Right hindlimb (tissue), 1 donor: Measurements from ENCODE around the gene GRAMD2A.

Experiments used
- DNase-seq: peaks from one replicate; pipeline ENCODE4 v3.0.0-alpha.2; 2018

GRAMD2A gene

GRCh38 chr15:72166716-72167417 lies 30.7 kb downstream of the GRAMD2A start:
- no peak for DNase-seq

- no peak for DNase-seq
Observed at GRCh38 chr15:72163719-72164118, 33.9 kb downstream of the GRAMD2A start.

DNA sequence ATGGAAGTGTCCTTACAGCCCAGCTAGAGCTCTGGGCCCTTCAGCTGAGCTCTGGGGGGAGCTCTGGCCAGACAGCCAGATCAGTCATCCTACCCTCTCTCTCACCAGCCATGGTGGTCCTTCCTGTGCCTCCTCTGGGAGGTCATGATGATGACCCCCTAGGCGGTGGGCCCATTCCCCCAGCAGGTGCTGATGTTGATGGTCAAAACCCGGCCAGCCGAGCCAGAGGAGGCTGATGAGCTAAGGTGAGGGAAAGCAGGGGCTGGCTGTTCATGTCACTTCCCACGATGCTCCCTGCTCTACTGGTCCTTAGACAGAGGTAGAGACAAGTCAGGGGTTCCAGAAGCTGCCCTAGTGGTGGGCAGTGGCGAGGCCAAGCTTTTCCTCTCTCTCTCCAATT lies 35.0 kb downstream of the GRAMD2A start:
- DNase-seq, result no peak

DNA sequence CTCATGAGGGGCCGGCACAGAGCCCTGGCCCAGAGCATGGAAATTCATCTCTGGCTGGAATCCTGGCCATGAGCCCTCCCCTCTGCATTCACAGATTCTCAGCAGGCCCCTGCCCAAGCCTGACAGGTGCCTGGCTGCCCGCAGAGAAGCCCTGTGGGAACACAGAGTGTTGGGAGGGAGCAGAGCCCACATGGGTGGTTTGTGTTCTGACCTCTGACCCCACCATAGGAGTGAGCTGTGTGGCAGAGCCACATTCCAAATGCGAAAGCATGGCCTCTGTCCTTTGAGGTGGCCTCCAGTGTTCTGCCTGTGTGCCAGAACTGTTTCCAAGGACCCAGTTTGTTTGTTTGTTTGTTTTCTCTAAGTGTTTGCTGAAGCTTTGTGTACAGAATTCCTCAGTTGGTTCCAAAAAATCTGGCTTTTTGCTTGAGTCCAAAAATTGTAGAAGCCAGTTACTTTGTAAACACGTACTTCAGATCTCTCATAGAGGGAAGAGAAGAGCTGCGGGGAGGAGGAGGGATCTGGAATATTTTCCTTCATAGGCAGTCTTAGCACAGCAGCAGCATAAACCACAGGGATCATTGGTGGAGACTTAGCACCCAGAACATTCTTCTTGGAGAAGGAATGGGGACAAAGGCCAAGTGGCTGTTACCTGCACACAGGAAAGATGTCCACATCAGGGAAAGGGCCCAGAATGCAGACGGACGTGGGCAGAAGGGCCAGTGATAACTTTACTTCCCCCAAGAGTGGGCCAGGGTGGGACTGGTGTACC lies 36.0 kb downstream of the GRAMD2A start:
- DNase-seq, result no peak

GRCh38 chr15:72160696-72161245 lies 36.8 kb downstream of the GRAMD2A start:
- DNase-seq, result no peak

GRCh38 chr15:72156928-72157327 lies 40.7 kb downstream of the GRAMD2A start:
- DNase-seq, result no peak

DNA sequence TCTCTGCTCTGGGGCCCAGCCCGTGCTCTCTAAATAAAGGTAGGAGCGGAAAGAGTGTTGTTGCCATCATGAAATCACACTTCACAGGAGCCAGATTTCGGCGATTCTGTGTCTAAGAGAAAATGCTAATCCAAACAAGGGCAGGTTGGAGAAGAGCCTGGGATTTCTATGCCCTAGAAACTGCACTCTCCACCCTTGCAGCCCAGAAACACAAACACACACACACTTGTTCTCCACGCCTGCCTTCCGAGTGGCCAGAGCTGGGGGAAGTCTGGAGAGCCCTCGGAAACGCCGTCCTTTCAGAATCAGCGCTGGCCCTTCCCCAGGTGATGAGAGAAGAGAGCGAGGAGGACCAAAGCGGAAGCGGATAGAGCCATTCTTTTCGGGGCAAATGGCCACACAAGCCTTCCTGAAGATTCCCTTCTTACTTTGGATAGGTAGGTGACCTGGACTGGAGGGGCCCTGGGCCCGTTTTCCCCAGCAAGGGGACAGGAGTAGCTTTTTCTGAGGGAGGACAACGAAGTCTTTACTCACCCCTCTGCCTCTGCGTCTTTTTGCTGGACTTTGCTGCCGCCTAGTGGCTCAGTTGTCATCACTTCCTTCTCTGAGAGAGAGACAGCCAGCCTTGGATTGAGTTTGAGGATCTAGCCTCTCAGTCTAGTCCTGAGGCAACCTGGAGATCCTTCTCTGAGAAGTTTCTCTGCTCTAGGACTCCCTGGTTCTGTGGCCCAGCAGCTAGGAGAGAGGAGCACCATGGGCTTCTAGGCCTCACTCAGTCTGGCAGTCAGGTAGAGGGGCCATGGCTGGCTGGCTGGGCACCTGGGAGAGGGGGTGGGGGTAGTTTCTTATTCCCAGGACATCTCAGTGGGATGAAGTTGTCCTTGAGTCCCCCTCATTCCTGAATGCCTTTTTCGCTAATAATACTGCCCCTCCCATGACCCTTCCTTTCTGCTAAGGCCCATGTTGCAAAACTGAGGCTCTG lies 41.7 kb downstream of the GRAMD2A start:
- DNase-seq, result peak; percentile 91

- DNase-seq, result peak; percentile 67
Observed at GRCh38 chr15:72155003-72155621, 42.5 kb downstream of the GRAMD2A start.

DNA sequence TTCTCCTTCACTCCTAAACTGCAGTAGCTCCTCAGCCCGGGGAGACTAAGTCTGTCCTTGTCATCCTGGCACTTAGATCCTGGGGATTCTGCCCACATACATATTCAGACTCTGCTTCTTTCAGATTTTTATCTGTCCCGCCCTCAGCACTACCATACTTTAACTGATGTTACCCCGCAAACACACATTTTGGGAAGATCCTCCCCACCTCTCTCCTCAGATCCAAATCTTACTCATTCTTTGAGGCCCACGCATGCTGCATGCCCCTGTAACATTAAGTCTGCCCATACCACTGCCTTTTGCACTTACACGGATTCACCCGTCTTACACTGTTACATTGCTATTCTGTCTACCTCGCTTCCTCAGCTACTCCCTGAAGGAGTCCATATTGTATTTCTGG lies 43.3 kb downstream of the GRAMD2A start:
- no peak for DNase-seq

DNA sequence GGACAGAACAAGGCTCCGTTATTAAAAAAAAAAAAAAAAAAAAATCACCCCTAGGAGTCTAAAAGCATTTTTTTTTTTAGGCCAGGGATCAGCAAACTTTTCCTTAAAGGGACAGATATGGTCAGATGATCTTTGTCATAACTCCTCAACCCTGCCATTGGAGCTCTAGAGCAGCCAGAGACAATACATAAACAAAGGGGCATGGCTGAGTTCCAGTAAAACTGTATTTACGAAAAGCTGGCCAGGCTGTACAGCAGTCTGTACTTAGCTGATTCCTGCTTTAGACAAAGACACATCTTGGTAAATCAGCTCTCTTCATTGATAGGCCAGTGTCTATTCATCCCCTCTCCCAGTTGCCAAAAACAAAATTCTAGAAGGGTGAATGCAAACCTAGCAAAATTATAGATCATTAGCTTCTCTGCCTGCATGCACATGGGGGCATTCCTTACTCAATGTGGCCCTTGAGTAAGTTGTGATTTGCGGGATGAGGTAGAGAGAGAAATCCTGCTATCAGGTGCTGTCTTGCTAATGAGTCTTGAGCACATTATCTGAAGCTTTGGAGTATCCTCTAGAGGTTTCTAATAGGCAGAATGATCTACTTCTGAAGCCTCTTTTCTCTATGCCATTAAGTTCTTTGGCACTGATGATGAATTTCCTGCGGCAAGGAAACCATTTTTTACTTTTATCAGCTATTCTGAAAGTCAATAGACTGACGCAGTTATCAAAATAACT lies 44.2 kb downstream of the GRAMD2A start:
- no peak for DNase-seq

DNA sequence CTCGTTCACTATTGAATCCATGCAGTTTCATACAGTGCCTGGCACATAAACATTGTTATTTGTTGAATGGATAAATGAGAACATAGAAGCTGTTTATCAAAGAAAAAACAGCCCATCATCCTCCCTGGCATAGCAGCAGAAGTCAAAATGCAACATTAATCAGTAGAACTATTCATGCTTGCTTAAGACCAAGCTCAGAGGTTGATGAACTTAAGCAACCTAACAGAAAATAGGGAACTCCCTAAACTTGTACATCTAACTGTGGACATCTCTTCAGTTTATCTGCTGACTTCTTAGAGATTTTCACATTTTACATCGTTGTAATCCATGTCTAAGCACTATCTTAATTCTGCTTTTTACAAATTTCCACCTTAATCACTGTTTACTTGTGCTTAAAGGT lies 50.2 kb downstream of the GRAMD2A start:
- no peak for DNase-seq

DNA sequence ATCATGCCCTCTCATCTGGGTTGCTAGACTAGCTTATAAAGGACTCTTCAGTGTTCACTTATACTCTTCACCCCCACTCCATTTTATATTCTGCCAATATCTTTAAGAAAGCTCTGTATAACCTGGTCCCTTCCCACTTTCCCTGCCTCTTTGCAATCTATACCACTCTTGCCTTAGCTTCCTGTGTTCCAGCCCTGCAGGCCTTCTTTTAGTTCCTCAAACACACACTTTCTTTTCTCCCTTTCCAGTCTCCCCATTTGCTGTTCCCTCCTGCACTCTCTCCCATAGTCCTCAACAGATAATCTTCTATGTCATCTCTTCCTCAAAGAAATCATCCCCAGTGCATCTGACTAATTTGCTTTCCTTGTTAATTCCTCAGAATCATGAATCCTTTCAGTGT lies 50.7 kb downstream of the GRAMD2A start:
- DNase-seq, result no peak

DNA sequence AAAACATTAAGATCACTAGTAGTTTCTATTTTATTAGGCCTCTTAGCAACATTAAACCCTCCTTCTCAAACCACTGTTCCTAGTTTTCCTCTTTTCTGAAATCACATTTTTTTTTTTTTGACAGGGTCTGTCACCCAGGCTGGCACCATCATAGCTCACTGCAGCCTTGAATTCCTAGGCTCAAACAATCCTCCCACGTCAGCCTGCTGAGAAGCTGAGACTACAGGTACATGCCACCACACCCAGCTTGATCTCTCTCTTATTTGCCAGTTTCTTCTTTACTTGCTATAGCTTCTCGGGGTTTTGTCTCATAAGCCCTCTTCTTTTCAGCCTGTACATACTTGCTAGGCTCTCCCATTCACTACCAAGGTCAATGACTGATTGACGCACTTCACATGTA lies 51.4 kb downstream of the GRAMD2A start:
- no peak for DNase-seq

DNA sequence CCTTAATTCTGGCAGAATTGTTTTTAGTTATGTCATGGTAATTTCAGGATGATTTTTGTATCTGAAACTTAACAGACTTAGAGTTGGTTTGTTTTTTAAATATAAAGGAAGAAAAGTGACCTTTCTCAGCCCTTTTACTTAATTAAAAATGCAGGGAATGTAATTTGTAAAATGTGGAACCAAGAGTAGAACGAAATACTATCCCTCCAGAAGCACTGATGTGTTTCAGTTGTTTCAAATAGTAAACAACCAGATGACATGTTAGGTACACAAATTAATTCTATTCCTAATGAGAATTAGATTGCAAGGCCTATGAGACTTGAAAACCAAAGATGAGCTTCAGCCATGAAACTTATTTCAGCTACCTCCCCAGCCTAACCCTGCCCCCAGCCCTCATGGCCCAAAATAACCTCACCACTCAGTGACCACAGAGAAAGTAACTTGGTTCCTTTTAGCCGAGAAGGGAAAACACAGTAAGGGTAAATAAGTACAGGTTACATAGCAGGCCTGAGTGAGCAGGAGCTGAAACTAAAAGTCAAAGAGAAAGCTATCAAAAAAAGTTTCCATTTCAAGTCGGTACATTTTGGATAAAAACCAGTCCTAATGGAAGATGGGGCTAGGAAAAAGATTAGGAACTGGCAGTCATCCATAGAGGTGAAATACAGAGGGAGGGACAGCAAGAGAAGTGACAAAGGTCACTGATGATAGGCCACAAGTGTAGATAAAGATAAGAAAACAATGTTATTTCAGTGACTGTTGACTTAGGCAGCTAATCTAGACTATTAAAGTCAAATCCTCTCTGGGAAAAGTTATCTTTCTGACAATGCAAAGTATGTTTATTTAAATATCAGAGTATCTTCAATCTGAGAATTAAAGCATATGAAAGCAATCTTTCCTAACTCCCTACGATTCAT lies 56.2 kb downstream of the GRAMD2A start:
- DNase-seq, result no peak

- DNase-seq, result no peak
Observed at GRCh38 chr15:72140088-72140487, 57.5 kb downstream of the GRAMD2A start.

DNA sequence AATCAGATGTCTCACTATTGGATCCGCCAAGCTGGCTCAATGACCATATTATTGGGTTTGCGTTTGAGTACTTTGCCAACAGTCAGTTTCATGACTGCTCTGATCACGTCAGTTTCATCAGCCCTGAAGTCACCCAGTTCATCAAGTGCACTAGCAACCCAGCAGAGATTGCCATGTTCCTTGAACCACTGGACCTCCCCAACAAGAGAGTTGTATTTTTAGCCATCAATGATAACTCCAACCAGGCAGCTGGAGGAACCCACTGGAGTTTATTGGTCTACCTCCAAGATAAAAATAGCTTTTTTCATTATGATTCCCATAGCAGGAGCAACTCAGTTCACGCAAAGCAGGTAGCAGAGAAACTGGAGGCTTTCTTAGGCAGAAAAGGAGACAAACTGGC lies 57.9 kb downstream of the GRAMD2A start:
- DNase-seq, result no peak

GRCh38 chr15:72136170-72137051 lies 61.2 kb downstream of the GRAMD2A start:
- no peak for DNase-seq

DNA sequence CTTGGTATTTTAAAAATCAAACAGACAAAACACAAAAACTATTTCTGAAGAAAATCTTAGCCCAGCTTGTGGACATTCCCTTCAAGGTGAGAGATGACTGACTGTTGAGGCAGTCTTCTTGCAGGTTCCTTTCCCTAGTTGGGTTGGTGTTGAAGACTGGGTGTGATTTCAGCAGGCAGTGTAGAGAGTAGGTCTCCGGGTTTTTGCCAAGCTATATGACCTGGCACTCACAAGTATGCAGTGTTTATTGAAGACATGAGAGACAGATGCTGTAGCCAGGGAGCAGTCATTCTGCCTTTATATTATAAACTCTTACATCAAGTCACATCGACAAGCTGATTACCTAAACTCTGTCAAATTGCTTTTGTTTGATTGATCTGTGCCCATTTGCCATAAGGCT lies 61.9 kb downstream of the GRAMD2A start:
- DNase-seq, result no peak

- DNase-seq, result no peak
Observed at GRCh38 chr15:72133211-72133610, 64.4 kb downstream of the GRAMD2A start.

DNA sequence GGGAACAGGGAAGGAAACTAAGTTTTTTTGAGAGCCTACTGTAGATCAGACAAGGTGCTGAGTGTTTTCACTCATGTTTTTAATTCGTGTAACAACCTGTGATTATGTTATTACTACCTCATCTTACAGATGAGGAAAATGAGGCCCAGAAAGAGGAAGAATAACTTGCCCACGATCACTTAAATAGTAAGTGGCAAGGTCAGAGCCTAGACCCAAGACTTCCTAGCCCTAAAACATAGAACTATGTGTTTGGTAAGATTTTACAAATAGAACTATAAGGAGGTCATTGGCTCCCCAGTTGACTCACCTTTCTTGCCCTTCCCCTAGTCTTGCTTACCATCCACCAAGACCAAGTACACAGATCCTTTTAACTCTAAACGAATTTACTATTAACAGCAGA lies 65.7 kb downstream of the GRAMD2A start:
- no peak for DNase-seq
